Measurements from ENCODE around the gene UXT. TPM values are rescaled to one million over a fixed set of nuclear protein-coding genes. Genes with fewer than 3 reads are reported as not detected.

UXT gene
- total and polyA plus RNA-seq, 3 donors from 2014 or later: 63.8 to 79.9 (median 72.0) TPM

- no peak for DNase-seq
- TF ChIP-seq CTCF (IDR thresholded peaks at IDR 0.05) (no peak), POLR2A (IDR thresholded peaks at IDR 0.05) (no peak)
- H3K4me3 ChIP-seq: no peak within 1 kb of the TSS
- no peaks in the 10 kb centered on the region for H3K36me3 ChIP-seq (ENCODE audit: low read depth, missing control alignments)
- no peaks in the 10 kb centered on the region for H3K4me1 ChIP-seq
- H3K27ac ChIP-seq: no peak within 1 kb of the TSS
- no peaks in the 10 kb centered on the region for H3K9me3 ChIP-seq
- 62 to 68% methylated on average over 4 to 5 of the region's 14 CpGs for WGBS, 2 donors
- no peaks in the 10 kb centered on the region for H3K27me3 ChIP-seq
- intact Hi-C loops (cut with DNase I; ENCODE audit: low total_unique reads): no loop called here
Observed at GRCh38 chrX:47629419-47630200, 29.4 kb downstream of the UXT start, which contains the start of gene CFP. CFP (minus strand) TSS chrX:47629930; CDS start chrX:47629844, 86 bp downstream.

- Histone ChIP-seq H3K9me3 (no peaks in the 10 kb centered on the region), H3K36me3 (ENCODE audit: low read depth, missing control alignments) (no peaks in the 10 kb centered on the region), H3K4me3 (no peak overlapping the region), H3K27me3 (no peaks in the 10 kb centered on the region), H3K4me1 (no peaks in the 10 kb centered on the region), H3K27ac (no peak overlapping the region)
- 83 to 100% methylated on average over 1 of the region's 1 CpG for WGBS, 2 donors
- intact Hi-C loops (cut with DNase I; ENCODE audit: low total_unique reads): no loop called here
- TF ChIP-seq CTCF (IDR thresholded peaks at IDR 0.05) (no peak), POLR2A (IDR thresholded peaks at IDR 0.05) (no peak)
- DNase-seq: no peak
Observed at GRCh38 chrX:47628982-47629381, 30.0 kb downstream of the UXT start.

DNA sequence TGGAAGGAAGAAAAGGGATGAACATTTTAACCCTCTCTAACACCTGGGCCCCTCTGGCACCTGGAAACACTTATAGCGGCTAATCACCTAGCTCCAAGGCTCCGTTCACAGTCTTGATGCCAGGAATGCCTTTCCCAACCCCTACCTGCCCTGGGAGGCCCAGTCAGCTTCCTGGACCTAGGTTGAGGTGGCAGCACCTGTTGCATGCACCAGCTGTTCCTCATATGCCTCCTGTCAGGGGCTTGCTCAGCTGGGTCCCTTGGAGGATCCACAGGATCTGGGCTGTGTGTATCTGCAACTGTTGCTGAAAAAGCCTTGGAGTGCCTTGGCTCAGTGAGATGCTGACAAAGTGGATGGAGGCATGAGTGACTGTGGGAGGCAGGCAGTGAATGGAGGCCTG, 33.6 kb downstream of the UXT start:
- no peak for DNase-seq
- Histone ChIP-seq H3K9me3 (no peaks in the 10 kb centered on the region), H3K27ac (no peak overlapping the region), H3K36me3 (ENCODE audit: low read depth, missing control alignments) (no peaks in the 10 kb centered on the region), H3K27me3 (no peaks in the 10 kb centered on the region), H3K4me3 (no peak overlapping the region), H3K4me1 (no peaks in the 10 kb centered on the region)
- intact Hi-C loops (cut with DNase I; ENCODE audit: low total_unique reads): no loop called here
- TF ChIP-seq POLR2A (IDR thresholded peaks at IDR 0.05) (no peak), CTCF (IDR thresholded peaks at IDR 0.05) (no peak)
- WGBS, 2 donors: 94% methylated on average over 2 of the region's 2 CpGs; no CpG with 5 or more reads in 1 of the 2 donors

GRCh38 chrX:47623540-47624027, 35.4 kb downstream of the UXT start:
- Histone ChIP-seq H3K36me3 (ENCODE audit: low read depth, missing control alignments) (no peaks in the 10 kb centered on the region), H3K27ac (no peak overlapping the region), H3K27me3 (no peaks in the 10 kb centered on the region), H3K4me1 (no peaks in the 10 kb centered on the region), H3K4me3 (peak overlapping the region in 1 of 2 donors; percentile 9), H3K9me3 (no peaks in the 10 kb centered on the region)
- intact Hi-C loops (cut with DNase I; ENCODE audit: low total_unique reads): no loop called here
- peak; percentile 83 for DNase-seq
- no peak for TF ChIP-seq CTCF (IDR thresholded peaks at IDR 0.05)
- no peak for TF ChIP-seq POLR2A (IDR thresholded peaks at IDR 0.05)
- 4% methylated on average over 15 of the region's 35 CpGs; no CpG with 5 or more reads in 1 of the 2 donors for WGBS, 2 donors

Data from testis (tissue), 3 donors.